Brain pericyte (primary cell): ENCODE data around the gene CSNK1E.
"Not testable (repeated sequence)": the region's sequence is repeated elsewhere in the genome, so short reads cannot be mapped to it uniquely, and the experiment has no call there.

Experiments
- DNase-seq: peaks from one replicate; pipeline ENCODE4 v3.0.0-alpha.2; 2012; ENCODE audit warnings: low read depth, low spot score

The CSNK1E gene

DNA sequence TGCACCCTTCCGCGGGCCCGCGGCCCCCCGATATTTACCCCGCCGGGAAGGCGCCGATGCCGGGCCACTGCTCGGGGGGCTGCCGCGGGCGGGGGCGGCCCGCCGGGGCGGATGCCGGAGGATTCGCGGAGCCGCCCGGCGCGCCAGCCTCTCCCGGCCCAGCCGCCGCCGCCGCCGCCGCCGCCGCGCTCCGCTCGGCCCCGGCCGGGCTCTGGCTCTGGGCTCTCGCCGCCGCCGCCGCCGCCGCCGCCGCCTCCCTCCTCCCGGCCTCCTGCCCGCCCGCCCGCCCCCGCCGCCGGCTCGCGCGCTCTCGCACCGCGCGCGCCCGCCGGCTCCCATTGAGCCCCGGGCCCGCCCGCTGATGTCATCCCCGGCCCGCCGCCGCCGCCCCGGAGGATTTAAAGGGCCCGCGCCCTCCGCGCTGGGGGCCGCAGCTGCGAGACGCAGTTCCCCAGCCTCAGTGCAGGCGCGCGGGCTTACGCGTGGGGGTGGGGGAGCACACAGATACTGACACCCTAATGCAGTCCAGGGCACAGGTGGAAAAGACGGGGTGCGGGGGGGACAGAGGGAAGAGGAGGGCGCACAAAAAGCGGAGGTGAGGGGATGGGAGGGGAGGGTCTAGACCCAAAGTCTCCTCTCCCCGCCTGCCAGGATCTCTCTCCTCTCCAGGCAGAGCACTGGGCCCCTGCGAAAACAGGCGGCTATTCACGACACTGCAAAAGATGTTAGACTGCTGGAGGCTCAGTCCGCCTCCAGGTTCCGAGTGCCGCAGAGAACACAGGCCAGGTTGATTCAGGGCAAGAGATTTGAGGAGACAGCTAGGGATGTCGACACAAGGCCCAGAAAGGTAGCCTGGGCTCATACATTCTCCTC, at the start of gene CSNK1E:
CSNK1E (minus strand) TSS at position 312 of the 873 bp plus-strand sequence. CDS start 3,276 bp downstream, outside the sequence.
- peak; percentile 25 for DNase-seq

DNA sequence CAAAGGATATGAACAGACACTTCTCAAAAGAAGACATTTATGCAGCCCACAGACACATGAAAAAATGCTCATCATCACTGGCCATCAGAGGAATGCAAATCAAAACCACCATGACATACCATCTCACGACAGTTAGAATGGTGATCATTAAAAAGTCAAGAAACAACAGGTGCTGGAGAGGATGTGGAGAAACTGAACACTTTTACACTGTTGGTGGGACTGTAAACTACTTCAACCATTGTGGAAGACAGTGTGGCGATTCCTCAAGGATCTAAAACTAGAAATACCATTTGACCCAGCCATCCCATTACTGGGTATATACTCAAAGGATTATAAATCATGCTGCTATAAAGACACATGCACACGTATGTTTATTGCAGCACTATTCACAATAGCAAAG, 48.6 kb upstream of the CSNK1E start:
- not testable (repeated sequence) for DNase-seq

DNA sequence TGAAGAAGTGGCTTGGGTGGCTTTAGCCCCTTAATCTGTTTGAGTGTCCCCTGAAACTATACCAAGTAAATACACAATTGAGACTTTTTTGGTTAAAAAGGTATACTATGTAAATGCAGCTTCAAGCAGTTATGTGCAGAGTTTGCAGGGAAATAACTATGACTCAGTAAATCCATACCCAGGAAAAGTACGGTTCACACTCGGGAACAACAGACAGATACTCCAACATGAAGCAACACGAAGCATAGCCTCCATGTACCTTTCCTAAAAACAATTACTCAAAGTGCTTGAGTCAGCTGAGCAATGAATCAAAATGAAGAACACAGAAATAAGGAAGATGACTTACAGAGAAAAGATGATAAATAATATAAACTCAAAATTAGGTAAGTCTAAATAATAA, 47.9 kb upstream of the CSNK1E start:
- DNase-seq = not testable (repeated sequence)

DNA sequence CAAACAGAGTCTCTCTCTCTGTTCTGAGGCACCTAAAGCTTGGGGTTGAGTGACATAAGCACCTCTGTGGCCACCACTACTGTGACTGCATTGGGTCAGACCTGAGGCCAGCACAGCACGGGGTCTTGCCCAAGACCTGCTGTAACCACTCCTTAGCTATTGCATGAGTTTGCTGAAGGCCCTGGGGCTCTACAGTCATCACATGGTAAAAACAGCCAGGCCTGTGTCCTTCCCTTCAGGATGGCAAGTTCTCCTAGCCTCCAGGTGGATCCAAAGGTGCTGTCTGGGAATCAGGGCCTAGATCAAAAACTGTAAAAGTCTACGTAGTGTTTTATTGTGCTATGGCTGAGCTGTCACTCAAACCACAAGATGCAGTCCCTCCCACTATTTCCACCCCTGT, 43.3 kb upstream of the CSNK1E start:
- DNase-seq = not testable (repeated sequence)

DNA sequence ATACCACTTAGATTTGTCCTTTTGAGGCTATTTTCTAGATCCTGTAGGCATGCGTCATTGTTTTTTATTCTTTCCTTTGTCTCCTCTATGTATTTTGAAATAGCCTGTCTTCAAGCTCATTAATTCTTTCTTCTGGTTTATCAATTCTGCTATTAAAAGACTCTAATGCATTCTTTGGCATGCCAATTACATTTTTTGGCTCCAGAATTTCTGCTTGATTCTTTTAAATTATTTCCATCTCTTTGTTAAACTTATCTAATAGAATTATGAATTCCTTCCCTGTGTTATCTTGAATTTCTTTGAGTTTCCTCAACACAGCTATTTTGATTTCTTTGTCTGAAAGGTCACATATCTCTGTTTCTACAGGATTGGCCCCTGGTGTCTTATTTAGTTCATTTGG, 42.6 kb upstream of the CSNK1E start:
- DNase-seq = not testable (repeated sequence)

DNA sequence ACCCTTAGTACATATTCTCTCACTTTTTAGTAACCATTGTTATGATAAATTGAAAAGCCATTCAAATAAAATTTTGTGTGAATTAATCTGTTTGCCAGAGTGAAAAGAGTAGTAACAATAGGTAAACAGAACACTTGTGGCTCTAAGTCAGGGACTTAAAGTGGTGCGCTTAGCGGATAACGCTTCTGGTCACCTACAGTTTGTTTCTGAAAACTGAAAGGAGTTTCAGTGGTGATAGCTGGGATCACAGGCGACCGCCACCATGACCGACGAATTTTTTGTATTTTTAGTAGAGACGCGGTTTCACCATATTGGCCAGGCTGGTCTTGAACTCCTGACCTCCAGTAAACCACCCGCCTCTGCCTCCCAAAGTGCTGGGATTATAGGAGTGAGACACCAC, 40.7 kb upstream of the CSNK1E start:
- not testable (repeated sequence) for DNase-seq

DNA sequence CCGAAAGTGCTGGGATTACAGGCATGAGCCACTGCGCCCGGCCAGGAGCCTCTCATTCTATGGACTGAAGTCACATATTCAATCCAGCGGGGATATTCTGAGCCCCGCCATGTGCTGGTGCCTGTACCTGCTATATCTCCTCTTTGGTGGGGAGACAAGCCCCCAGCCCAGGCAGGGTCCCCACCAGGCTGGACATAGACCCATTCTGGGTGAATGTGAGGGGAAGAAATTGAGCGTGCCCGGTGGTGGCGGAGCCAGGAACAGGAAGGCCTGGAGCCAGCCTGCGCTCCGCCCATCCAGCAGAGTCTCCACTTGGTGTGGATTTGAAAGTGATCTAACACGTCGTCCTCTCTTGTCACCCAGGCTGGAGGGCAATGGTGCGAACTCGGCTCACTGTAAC, 38.0 kb upstream of the CSNK1E start:
- DNase-seq = no peak

DNA sequence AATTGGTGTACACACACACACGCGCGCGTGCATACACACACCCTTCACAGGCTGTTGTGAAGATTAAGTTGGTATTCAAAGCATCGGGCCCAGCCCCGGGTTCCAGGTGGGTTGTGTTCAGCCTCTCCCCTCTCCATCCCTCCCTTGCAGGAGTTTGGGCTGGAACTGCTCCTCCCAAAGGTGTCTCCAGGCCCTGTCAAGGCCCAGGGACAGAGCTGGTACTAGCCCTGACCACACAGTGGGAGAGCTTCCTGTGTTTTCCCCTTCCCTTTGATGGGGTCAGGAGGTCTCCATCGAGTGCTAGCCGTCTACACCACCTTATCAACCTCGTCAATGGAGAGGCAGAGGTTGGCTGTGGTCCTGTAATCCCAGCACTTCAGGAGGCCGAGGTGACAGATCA, 36.5 kb upstream of the CSNK1E start:
- no peak for DNase-seq

DNA sequence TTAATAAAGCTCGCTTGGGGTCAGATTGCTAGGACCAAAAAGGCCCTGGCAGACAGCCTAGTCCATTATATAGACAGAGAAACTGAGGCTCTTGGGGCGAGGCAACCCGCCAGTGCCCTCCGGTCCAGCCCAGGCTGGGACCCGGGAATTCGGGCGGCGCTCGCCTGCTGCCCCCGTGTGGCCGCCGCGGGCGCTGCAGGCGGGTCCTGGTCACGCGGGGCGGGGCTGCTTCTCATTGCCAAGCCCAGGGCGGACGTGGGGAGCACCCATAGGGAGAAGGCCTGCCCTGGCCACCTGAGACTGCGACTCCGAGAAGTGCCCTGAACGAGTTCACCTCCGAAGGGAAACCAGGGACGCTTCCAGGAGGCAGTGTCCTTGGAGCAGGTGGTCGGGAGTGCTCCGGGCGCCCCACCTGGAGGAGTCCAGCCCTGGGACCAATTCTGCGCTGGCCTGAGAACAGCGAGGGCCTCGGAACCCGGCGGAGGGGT, 36.0 kb upstream of the CSNK1E start:
- no peak for DNase-seq

DNA sequence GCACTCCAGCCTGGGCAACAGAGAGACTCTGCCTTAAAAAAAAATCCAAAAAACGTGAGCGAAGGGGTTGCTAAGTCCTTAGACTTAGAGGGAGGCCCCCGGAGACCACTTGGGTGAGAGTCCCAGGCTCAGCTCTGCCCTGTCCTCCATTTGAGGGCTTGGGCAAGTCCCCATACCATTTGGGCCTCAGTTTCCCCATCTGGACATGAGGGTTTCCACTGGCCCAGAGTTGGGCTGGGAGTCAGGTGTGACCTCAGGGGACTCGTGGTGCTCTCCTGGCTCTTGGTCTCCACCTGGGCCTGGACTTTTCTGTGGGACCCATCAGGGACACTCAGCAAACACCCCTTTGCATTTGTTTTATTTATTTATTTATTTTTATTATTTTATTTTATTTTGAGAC, 35.2 kb upstream of the CSNK1E start:
- DNase-seq = no peak

DNA sequence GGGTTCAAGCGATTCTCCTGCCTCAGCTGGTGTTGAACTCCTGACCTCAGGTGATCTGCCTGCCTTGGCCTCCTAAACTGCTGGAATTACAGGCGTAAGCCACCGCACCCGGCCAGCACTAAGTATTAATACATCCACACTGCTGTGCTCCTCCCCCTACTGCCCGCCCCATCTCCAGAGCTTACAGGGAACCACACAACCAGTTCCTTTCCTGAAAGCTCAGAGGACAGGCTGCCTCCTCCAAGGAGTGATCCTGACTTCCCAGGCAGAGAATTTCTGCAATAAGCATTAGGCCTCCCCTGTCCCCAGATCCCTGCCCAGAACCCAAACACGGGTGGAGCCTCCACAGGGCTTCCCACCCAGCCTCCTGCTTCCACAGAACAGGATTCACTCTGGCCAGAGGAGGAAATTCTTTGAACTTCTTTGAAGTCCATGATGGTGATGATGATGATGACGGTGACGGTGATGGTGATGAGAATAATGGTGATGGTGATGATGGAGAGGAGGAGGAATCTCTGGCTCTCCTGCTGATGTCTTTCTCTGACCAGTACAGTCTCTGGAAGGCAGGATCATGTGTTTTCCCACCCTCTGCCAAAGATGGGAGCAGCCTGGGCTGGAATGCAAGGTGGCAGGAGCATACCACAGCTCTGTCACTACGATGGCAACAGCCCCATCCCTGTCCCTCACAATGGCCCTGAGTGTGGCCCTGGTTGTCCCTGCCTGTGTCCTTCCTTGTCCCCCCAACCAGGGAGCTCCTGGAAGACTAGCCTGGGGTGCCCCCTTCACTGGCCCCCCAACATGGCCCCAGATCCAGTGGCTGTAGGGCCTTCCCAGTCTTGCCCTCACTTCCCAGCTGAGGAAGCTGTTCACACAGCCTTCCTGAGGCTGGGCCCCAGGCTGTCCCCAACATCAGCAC, 33.5 kb upstream of the CSNK1E start:
- no peak for DNase-seq

DNA sequence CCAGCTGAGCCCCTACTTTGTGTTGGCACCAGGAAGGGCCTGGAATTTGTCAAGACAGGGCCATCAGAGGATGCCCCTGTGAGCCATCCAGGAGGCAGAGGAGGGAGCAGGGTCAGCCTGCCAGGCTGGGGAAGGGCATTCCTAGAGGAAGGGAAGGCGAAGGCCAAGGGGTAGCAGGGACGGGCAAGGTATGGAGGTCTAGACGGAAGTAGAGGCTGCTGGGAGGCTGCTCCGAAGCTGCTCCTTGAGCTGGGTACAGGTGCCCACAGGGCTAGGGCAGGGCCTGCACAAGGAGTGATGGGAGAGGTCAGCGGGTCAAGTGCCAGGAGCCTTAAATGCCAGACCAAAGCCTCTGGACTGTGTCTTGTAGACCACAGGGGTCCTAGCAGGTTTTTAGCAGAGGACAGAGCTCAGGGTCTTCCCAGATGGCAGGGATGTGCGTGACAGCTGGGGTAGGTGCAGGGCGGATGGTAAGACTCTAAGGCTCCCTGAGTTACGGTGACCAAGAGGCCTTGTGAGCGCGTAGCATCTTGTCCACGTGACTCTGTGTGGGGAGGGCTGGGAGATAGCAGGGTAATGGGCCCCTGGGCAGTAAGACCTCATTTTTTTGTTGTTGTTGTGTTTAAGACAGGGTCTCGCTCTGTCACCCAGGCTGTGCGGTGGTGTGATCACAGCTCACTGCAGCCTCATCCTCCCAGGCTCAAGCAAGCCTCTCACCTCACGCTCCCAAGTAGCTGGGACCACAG, 31.7 kb upstream of the CSNK1E start:
- DNase-seq = no peak

DNA sequence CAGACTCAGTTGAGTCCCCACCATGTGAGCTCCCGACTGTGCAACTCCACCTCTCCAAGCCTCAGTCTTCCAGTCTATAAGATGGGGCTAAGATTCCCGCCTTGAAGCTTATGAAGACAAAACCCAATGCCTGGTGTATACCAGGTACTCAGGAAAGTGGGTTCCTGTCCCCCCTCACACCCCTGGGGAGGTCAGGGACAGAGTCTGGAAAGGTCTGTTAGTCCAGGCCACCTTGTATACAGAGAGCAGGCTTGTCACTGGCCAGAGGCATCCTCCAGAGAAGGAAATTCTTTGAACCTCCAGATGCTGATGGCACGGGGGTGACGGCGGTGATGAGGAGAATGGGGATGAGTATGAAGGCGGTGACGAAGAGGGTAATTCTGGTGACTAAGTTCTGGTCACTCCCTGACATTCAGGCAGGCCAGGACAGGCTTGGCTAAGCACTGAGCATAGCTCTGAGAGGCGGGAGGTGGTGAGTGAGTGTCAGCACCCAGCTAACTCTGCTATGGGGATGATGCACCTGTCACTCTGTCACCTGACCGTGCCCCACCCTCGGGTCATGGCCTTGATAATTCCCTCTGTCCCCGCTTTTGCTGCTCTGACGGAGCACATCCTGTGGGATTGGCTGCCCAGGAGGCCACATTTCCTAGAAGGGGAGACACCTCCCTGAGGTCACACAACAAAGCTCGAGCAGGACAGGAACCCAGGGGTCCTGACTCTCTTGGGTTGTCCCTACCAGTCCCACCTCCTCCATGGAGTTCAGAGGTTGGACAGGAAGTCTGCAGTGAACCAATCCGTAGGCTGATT, 30.9 kb upstream of the CSNK1E start:
- no peak for DNase-seq

DNA sequence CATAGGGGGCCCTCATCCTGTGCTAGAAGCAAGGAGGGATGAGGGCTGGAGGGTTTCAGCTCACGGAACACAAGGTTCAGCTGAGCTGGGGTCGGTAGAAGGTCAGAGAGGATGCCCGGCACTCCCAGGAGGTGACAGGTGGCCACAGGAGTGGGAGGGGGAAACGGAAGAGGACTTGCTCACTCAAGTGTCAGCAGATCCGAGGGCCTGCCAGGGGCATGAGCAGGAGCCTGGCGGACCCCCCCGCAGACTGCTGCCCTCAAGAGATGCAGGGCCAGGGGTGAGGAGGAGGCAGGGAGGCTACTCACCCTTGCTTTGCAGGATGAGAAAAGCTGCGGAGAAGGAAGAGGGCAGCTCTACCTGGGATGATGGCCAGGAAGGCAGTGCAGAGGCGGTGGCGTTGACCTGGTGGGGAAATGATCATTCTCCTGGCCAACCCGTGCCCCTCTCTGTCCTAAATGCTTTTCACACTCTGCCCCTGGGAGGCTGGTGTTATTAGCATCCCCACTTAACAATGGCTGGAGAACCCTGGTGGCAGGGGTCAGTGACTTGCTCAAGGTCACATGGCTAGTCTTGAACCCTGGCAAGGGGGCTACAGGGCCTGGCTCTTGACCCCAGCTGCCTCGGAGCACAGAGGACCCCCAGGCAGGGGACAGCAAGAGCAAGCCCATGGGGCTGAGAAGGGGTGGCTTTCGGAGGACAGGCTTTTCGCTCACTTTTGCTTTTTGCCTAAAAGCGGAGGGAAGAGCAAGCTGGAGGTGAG, 30.1 kb upstream of the CSNK1E start:
- no peak for DNase-seq

DNA sequence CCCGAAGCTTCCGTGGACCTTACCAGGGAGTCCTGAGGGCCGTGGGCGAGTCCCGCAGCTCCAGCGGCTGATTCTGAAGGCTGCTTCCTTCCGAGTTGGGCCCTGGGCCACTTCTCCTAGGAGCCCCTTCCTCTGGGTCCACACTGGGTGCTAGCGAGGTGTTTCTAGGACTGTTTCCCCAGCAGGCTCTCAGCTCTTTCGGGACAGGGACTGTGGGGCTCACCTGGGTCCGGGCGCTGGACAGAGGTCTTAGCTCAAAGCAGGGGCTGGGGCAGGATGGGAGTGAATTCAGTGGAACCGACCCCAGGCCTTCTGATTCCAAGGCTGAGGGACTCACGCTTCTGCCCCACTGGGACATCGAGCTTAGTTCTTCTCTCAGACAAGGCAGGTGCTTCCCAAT, 29.3 kb upstream of the CSNK1E start:
- no peak for DNase-seq

DNA sequence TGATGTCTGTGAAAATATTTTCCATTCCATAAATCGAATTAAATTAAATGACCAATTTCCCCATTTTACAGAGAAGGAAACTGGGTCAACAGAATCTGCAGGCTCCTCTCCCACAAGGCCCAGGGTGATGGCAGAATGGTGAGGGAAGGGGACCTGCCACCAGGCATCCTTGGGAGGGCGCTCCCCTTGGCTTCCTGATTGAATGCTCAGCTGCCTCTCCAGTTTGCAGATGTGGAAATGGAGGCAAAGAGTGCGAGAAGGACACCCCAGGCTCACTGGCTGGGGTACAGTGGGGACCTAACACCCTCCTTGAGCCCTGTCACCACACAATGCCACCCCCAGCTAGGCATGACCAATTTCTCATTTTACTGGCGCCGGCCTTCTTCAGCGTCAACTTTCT, 28.5 kb upstream of the CSNK1E start:
- DNase-seq = no peak

DNA sequence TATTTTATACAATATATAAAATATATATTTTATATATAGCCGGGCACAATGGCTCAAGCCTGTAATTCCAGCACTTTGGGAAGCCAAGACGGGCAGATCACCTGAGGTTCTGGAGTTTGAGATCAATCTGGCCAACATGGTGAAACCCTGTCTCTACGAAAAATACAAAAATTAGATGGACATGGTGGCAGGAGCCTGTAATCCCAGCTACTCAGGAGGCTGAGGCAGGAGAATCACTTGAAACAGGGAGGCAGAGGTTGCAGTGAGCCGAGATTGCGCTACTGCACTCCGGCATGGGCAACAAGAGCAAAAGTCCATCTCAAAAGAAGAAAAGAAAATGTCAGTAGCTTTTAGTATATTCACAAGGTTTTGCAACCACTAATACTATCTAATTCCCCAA, 22.7 kb upstream of the CSNK1E start:
- DNase-seq = not testable (repeated sequence)

DNA sequence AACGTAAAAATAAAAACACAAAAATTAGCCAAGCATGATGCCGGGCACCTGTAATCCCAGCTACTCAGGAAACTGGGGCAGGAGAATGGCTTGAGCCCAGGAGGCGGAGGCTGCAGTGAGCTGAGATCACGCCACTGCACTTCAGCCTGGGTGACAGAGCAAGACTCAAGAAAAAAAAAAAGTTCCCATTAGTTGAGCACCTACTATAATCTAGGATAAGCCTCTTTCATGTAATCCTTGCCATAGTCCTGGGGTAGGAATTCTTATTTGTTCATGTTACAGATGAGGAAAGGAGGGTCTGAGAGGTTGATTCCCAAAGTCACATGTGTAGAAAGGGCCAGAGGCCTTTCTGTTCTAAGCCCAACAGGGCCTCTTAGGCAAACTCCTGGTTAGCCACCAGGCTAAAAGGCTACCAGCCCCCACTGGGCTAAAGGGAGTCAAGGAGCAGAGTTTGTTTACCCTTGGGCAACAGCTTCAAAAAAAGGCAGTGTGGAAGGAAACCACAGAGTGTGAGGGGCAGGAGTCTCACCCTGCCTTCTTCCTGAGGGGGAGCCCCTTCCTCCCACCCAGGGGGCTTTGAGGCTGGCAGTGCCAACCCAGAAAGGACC, 21.6 kb upstream of the CSNK1E start:
- DNase-seq = no peak

DNA sequence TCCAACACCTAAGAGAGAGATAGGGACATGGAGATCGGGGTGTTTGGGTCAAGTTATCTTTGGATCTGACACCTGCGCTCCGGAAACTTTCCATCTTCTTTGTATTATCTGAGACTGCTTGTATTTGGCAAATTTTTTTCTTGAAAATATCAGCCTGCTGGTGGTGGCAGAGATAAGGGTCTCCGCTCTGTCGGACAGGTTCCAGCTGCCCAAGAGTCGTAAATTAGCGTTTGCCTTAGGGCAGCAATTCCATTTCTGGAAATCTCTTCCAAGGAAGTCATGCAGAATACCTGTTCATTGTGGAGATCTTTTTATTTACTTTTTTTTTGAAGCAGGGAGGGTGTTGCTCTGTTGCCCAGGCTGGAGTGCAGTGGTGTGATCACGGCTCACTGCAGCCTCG, 19.5 kb upstream of the CSNK1E start:
- no peak for DNase-seq

DNA sequence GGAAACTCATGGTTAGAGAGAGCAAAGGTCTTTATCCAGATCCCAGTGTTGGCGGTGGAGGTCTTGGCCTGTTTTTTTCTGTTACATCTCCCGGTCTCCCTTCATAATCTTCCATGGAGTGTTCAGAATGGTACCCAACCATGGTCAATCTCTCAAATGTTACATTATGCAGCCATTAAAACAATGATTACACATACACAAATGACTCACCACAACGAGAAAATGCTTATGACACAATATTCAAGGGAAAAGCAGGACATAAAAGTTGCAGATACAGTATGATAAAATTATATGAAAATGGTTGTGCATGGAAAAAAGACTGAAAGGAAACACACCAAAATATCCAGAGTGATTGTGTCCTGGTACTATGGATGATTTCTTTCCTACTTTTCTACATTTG, 17.8 kb upstream of the CSNK1E start:
- no peak for DNase-seq
